ENCODE measurements around the gene NCS1.

NCS1 gene

DNA sequence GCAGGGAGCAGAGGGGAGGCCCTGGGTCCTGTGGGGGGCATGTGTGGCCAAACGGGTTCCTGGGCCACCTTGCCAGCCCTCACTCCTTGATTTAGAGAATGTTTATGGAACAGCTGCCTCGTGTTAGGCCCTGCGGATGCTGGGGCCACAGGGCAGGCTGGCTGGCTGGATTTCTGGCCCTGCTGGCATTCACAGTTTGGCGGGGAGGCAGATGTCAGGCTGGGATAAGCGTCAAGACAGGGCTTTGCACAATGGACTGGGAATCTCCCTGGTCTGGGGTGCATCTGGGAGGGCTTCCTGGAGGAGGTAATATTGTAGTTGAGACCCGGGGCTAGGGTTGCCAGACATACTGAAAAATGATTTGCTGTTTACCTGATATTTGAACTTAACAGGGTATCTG, 13.8 kb downstream of the NCS1 start:
- no peaks in the 10 kb centered on the region for H3K36me3 ChIP-seq (ENCODE audit: insufficient read depth, low read length)
- no peaks in the 10 kb centered on the region for H3K27me3 ChIP-seq (ENCODE audit: insufficient read depth, low read length)
- no peak overlapping the region for H3K27ac ChIP-seq (ENCODE audit: low read depth, low read length)
- no peak overlapping the region for H3K4me3 ChIP-seq (ENCODE audit: low read depth, low read length)
- H2AFZ ChIP-seq (ENCODE audit: low read length, unreplicated experiment) = no peak overlapping the region
- peaks cover 89% of the 10 kb centered on the region for H3K79me2 ChIP-seq (ENCODE audit: control insufficient read depth, insufficient read depth, low read length, unreplicated experiment)
- peaks cover 59% of the 10 kb centered on the region for H3K4me1 ChIP-seq (ENCODE audit: control insufficient read depth, insufficient read depth, low read length, unreplicated experiment)

DNA sequence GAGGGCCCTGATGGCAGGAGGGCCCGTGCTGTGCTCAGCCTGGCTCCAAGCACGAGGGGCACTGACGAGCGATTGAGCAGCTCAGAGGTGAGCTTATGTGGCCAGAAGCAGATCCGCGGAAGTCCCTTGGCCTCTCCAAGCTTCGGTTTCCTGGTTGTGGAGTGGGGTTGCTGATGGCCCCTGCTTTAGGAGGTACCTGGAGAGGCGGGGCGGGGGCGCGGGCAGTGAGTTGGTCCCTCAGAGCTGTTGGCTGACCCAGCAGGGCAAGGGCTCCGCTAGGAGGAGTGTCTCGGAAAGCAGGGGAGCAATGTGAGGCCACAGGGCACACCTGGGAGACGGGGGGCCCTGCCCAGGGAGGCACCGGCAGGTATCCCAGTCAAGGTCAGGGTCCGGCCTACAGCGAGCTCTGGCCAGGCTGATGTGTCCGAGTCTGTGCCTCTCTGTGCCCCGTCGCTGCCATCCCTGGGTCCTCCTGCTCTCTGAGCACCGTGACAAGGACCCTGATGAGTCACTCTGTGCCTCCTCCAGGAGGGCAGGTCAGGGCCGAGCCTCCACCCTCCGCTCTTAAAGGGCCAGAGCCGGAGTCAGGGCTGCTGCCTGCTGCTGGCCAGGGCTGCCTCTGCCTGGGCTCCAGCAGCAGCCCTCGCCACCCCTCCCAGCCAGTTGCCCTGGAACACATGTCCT, 14.8 kb downstream of the NCS1 start:
- Histone ChIP-seq H3K4me1 (ENCODE audit: control insufficient read depth, insufficient read depth, low read length, unreplicated experiment) (peaks cover 59% of the 10 kb centered on the region), H3K27me3 (ENCODE audit: insufficient read depth, low read length) (no peaks in the 10 kb centered on the region), H2AFZ (ENCODE audit: low read length, unreplicated experiment) (no peak overlapping the region), H3K36me3 (ENCODE audit: insufficient read depth, low read length) (no peaks in the 10 kb centered on the region), H3K4me3 (ENCODE audit: low read depth, low read length) (peak overlapping the region; percentile 61), H3K27ac (ENCODE audit: low read depth, low read length) (no peak overlapping the region), H3K79me2 (ENCODE audit: control insufficient read depth, insufficient read depth, low read length, unreplicated experiment) (peaks cover 89% of the 10 kb centered on the region)

DNA sequence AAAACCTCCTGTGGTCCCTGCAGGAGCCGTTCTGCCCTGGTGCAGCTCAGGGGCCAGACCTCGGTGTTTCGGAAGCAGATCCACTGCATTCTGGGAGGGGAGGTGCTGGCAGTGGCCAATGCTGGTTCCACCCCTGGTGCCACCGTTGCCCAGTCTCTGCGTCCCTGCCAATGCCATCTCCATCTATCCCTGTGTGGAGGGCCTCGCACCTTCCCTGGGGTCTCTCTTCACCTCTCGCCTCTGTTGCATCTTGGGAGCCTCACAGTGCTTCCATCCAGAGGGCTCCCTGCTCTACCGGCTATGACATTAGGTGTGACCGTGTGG, 15.3 kb downstream of the NCS1 start:
- no peaks in the 10 kb centered on the region for H3K36me3 ChIP-seq (ENCODE audit: insufficient read depth, low read length)
- H3K27me3 ChIP-seq (ENCODE audit: insufficient read depth, low read length) = no peaks in the 10 kb centered on the region
- H3K27ac ChIP-seq (ENCODE audit: low read depth, low read length) = no peak overlapping the region
- peaks cover 89% of the 10 kb centered on the region for H3K79me2 ChIP-seq (ENCODE audit: control insufficient read depth, insufficient read depth, low read length, unreplicated experiment)
- H3K4me1 ChIP-seq (ENCODE audit: control insufficient read depth, insufficient read depth, low read length, unreplicated experiment) = peaks cover 59% of the 10 kb centered on the region
- no peak overlapping the region for H2AFZ ChIP-seq (ENCODE audit: low read length, unreplicated experiment)
- H3K4me3 ChIP-seq (ENCODE audit: low read depth, low read length) = peak overlapping the region; percentile 61

DNA sequence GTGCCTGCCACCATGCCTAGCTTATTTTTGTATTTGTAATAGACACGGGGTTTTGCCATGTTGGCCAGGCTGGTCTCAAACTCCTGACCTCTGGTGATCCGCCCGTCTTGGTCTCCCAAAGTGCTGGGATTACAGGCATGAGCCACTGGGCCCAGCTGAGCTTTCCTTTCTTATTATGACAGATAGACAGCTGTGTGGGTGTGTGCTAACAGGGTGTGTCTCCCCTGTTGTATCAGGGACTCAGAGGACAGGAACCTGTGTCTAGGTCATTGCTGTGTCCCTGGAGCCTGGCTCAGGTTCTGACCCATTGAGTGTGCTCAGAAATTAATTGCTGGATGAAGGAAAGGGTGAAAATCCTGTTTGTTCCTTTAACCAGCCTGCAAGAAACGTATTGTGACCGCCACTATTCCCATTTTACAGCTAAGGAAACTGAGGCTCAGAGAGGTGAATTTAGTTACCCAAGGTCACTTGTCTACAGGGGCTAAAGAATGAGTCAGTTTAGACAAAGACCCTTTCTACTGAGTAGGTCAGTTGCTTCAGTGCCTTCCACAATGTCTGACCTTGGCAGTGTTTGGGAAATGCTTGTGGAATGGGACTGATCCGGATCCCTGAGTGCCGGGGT, 16.8 kb downstream of the NCS1 start:
- H3K4me1 ChIP-seq (ENCODE audit: control insufficient read depth, insufficient read depth, low read length, unreplicated experiment) = peaks cover 50% of the 10 kb centered on the region
- H3K27me3 ChIP-seq (ENCODE audit: insufficient read depth, low read length) = no peaks in the 10 kb centered on the region
- H3K4me3 ChIP-seq (ENCODE audit: low read depth, low read length) = no peak overlapping the region
- H3K79me2 ChIP-seq (ENCODE audit: control insufficient read depth, insufficient read depth, low read length, unreplicated experiment) = peaks cover 96% of the 10 kb centered on the region
- no peak overlapping the region for H2AFZ ChIP-seq (ENCODE audit: low read length, unreplicated experiment)
- H3K27ac ChIP-seq (ENCODE audit: low read depth, low read length) = no peak overlapping the region
- no peaks in the 10 kb centered on the region for H3K36me3 ChIP-seq (ENCODE audit: insufficient read depth, low read length)

DNA sequence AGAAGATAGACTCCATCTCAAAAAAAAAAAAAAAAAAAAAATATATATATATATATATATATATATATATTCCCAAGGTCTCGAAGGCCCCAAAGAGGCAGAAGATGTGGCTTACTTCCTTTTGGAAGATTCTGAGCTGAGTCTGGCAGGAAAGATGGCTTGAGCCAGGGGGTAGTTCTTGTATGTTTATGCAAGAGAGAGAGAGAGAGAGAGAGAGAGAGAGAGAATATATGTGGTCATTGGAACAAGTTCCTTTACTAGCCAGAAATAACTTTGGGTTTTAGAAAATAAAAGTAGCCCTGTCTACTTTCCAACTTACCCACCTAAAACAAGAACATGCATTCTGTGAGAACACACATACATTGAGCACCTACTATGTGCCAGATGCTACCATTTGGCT, 17.6 kb downstream of the NCS1 start:
- peaks cover 97% of the 10 kb centered on the region for H3K79me2 ChIP-seq (ENCODE audit: control insufficient read depth, insufficient read depth, low read length, unreplicated experiment)
- peaks cover 46% of the 10 kb centered on the region for H3K4me1 ChIP-seq (ENCODE audit: control insufficient read depth, insufficient read depth, low read length, unreplicated experiment)
- no peak overlapping the region for H2AFZ ChIP-seq (ENCODE audit: low read length, unreplicated experiment)
- no peak overlapping the region for H3K4me3 ChIP-seq (ENCODE audit: low read depth, low read length)
- H3K27ac ChIP-seq (ENCODE audit: low read depth, low read length) = no peak overlapping the region
- H3K27me3 ChIP-seq (ENCODE audit: insufficient read depth, low read length) = no peaks in the 10 kb centered on the region
- no peaks in the 10 kb centered on the region for H3K36me3 ChIP-seq (ENCODE audit: insufficient read depth, low read length)

DNA sequence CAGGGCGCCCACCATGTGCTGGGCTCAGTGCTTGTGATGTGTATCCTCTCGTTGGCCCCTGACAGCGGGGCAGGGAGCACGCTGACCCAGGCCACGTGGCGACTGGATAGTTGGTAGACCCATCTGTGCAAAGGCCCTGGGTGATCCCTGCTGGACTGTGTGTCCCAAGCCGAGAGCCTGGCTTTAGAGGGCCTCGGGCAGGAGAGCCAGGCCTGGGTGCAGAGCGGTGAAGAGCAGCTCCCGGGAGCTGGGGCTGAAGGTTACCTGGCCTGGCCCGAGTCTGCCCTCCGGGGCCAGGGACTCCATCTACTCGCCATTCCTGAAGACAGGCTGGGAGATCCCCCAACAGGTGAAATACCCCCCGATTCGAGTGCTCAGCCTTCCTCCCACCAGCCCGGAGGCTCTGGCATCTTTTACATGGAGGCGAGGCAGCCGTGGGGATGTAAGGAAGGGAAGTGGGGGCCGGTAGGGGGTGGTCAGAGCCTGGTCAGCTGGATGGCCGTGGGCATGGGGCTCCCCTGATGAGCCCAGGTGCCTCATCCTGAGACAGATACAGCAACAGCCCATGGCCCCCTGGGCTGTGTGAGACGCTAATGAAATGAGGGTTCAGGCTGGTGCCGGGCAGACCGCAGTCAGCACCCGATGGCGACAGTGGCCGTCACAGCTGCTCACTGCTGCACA, 19.0 kb downstream of the NCS1 start:
- Histone ChIP-seq H3K4me3 (ENCODE audit: low read depth, low read length) (no peak overlapping the region), H3K4me1 (ENCODE audit: control insufficient read depth, insufficient read depth, low read length, unreplicated experiment) (peaks cover 41% of the 10 kb centered on the region), H3K79me2 (ENCODE audit: control insufficient read depth, insufficient read depth, low read length, unreplicated experiment) (peaks cover 97% of the 10 kb centered on the region), H3K27me3 (ENCODE audit: insufficient read depth, low read length) (no peaks in the 10 kb centered on the region), H2AFZ (ENCODE audit: low read length, unreplicated experiment) (no peak overlapping the region), H3K27ac (ENCODE audit: low read depth, low read length) (no peak overlapping the region), H3K36me3 (ENCODE audit: insufficient read depth, low read length) (no peaks in the 10 kb centered on the region)

DNA sequence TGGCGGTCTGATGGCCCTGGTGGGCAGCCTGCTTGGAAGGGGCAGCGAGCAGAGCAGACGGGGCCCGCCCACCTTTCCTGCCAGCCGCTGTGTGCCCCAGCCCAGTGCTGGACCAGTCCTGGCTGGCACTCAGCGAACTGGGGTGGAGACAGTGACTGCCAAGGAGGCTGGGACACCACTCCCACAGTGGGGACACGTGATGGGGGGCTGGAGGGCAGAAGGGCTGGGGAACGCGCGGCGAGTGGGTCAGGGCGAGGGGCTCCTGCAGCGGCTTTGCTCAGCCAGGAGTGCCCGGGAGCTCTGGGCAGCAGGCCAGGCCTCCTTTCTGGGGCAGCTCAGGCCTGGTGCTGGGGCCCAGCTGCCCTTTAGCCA, 19.5 kb downstream of the NCS1 start:
- Histone ChIP-seq H3K4me1 (ENCODE audit: control insufficient read depth, insufficient read depth, low read length, unreplicated experiment) (peaks cover 35% of the 10 kb centered on the region), H3K27ac (ENCODE audit: low read depth, low read length) (no peak overlapping the region), H3K36me3 (ENCODE audit: insufficient read depth, low read length) (no peaks in the 10 kb centered on the region), H2AFZ (ENCODE audit: low read length, unreplicated experiment) (no peak overlapping the region), H3K27me3 (ENCODE audit: insufficient read depth, low read length) (no peaks in the 10 kb centered on the region), H3K79me2 (ENCODE audit: control insufficient read depth, insufficient read depth, low read length, unreplicated experiment) (peaks cover 97% of the 10 kb centered on the region), H3K4me3 (ENCODE audit: low read depth, low read length) (no peak overlapping the region)

DNA sequence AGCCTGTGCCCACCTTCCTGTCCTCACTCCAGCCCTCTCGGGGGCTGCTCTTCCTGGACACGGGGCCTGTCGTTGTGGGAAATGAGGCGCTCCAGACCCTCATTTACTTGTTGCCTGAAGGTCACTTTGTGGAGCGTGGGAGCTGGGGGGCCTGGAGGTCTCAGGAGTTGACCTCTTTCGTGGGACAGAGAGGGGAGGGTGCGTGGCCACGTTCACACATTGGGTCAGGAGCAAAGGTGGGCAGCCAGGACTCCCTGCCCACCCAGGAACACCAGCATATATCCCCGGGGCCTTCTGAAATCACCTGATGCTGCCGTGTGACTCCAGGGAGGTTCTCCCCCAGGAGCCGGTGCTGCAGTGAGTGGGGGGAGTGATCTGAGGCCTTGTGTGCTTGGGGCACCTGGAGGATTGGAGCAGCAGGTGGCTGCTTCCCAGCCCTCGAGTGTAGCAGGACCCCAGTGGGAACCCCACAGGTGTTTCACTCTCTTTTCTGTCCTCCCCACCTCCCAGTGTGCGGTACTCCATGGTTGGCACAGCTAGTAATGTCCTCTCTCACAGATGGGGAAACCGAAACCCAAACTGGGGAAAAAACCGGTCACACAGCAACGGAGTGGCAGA, 20.3 kb downstream of the NCS1 start:
- H2AFZ ChIP-seq (ENCODE audit: low read length, unreplicated experiment) = no peak overlapping the region
- H3K79me2 ChIP-seq (ENCODE audit: control insufficient read depth, insufficient read depth, low read length, unreplicated experiment) = peaks cover 97% of the 10 kb centered on the region
- no peaks in the 10 kb centered on the region for H3K27me3 ChIP-seq (ENCODE audit: insufficient read depth, low read length)
- no peak overlapping the region for H3K4me3 ChIP-seq (ENCODE audit: low read depth, low read length)
- H3K4me1 ChIP-seq (ENCODE audit: control insufficient read depth, insufficient read depth, low read length, unreplicated experiment) = peaks cover 28% of the 10 kb centered on the region
- H3K27ac ChIP-seq (ENCODE audit: low read depth, low read length) = no peak overlapping the region
- no peaks in the 10 kb centered on the region for H3K36me3 ChIP-seq (ENCODE audit: insufficient read depth, low read length)

DNA sequence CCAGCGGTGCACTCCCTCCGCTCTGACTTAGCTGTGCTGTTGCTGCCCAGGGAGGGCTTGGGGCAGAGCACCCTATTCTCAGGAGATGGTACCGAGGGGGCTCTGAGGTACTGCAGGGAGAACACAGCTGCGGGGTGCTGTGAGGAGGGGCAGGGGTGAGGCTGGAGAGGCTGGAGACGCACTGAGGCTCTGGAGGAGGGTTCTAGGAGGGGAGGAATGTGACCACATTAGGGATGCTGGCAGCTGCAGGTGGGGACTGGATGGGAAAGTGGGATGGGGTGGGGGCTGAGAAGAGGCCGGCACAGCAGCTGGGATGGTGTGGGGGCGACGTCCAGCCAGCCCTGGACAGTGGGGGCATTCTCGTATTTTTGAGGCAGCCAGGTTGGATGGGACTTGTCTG, 20.9 kb downstream of the NCS1 start:
- Histone ChIP-seq H2AFZ (ENCODE audit: low read length, unreplicated experiment) (no peak overlapping the region), H3K36me3 (ENCODE audit: insufficient read depth, low read length) (no peaks in the 10 kb centered on the region), H3K79me2 (ENCODE audit: control insufficient read depth, insufficient read depth, low read length, unreplicated experiment) (peaks cover 95% of the 10 kb centered on the region), H3K27me3 (ENCODE audit: insufficient read depth, low read length) (no peaks in the 10 kb centered on the region), H3K27ac (ENCODE audit: low read depth, low read length) (no peak overlapping the region), H3K4me3 (ENCODE audit: low read depth, low read length) (no peak overlapping the region), H3K4me1 (ENCODE audit: control insufficient read depth, insufficient read depth, low read length, unreplicated experiment) (peaks cover 22% of the 10 kb centered on the region)

DNA sequence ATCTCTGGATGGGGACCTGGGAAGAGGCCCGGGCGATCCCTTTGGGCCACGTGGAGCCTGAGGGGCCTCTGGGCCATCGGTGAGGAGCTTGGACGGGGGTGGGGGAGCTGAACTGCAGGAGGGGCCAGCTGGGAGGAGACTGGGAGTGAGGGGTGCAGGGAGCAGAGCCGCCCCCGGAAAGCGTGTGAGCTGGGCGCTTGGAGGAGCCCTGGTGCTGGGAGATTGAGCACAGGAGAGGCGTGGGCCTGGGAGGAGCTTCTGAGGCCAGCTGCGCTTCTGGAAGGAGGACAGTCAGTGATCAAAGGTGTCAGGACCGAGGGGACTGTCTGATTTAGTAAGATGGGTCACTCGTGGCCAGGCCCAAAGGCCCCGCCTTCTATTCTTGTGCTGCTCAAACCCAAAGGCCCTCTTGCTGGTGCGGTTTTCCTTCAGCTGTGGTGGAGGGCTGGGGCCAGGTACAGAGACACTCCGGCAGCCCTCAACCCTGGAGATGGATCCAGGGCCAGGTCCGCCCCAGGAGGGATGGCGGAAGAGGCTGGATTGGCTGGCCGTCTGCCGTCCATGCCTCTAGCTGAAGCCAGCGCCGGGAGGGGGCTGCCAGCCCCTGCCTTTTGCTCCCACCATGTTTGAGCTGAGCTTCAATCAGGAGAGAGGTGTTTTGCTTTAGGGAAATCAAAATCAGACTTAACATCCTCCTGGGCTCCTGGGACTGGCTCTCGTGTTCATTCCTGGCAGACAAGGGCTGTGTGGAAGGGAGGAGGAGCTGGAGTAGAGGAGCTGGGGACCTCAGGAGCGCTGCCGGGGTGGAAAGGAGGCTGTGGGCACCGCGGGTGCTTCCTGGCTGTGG, 21.6 kb downstream of the NCS1 start:
- Histone ChIP-seq H3K79me2 (ENCODE audit: control insufficient read depth, insufficient read depth, low read length, unreplicated experiment) (peaks cover 95% of the 10 kb centered on the region), H3K36me3 (ENCODE audit: insufficient read depth, low read length) (no peaks in the 10 kb centered on the region), H3K4me3 (ENCODE audit: low read depth, low read length) (no peak overlapping the region), H3K4me1 (ENCODE audit: control insufficient read depth, insufficient read depth, low read length, unreplicated experiment) (peaks cover 19% of the 10 kb centered on the region), H3K27me3 (ENCODE audit: insufficient read depth, low read length) (no peaks in the 10 kb centered on the region), H2AFZ (ENCODE audit: low read length, unreplicated experiment) (no peak overlapping the region), H3K27ac (ENCODE audit: low read depth, low read length) (no peak overlapping the region)

Measured in ACC112 (cell line).